PC-9 (cell line): ENCODE results near the gene SH3PXD2A.

Source experiments
- CTCF ChIP-seq: fragments of 200-600 bp; sonication (generic); conservative IDR thresholded peaks from 2 replicates; pipeline ENCODE4 v1.6.1; 2017; ENCODE audit warnings: mixed run types, antibody characterized with exemption, mild to moderate bottlenecking, moderate library complexity
- EZH2 ChIP-seq: fragments of 200-600 bp; sonication (generic); IDR thresholded peaks from 2 replicates; pipeline ENCODE4 v1.8.0; 2017; ENCODE audit warnings: antibody characterized with exemption, low read depth

DNA sequence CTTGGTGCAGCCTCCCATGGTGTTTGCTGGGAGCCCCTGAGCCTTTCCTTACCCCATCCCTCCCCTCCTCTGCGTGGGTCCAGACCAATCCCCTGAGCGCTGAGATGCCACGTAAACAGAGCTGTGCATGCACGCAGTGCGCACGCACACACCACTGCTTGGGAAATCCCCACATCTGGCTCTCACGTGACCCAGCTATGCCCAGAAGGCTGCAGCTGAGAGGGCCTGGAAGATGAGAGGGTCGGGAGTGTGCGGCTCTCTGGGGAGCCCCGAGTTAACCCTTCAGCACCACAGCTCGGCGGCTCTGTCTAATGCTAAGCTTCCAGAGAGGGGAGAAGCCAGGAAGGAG lies 177.2 kb downstream of the SH3PXD2A start:
- TF ChIP-seq EZH2 (no peak), CTCF (no peak)
